Posterior vena cava (tissue), 2 donors: ENCODE results near the gene GRIK4. TPM values are rescaled to one million over a fixed set of nuclear protein-coding genes. Genes with fewer than 3 reads are reported as not detected.
"Not testable (repeated sequence)": the region's sequence is repeated elsewhere in the genome, so short reads cannot be mapped to it uniquely, and the experiment has no call there.

Experiments used
- DNase-seq: peaks from one replicate; pipeline ENCODE4 v3.0.0-alpha.2; 2020; ENCODE audit warnings: low spot score
- intact Hi-C, 2 donors: fragments of 100-400 bp; cut with DNase I; formaldehyde crosslinking; loops; one replicate each; pipeline versions ENCODE4 v1.14.1 to v1.14.2; 2022 to 2023
- total RNA-seq, 2 donors: library from RNA; stranded (reverse); fragmentation: NEBNext Ultra II Directional; extraction: Animal tissue kit (Norgen Biotek cat#: 25700); gene quantifications; one replicate each; pipeline ENCODE4 v1.2.1, GENCODE V29; 2021
- donor health status: DM: yes; HTN: yes; CAD: no.
- donor health status: DM: yes; HTN: yes; CAD: no.

GRIK4 gene
- total RNA-seq, 2 donors from 2014 or later = 0.19 TPM; not detected in 1

- no peak for DNase-seq
- intact Hi-C loops = no loop called here
These were observed 228.8 kb downstream of the GRIK4 start for GRCh38 chr11:120740380-120740779.

- intact Hi-C loops = no loop called here
- DNase-seq = no peak
These were observed 232.8 kb downstream of the GRIK4 start for GRCh38 chr11:120744016-120744994.

DNA sequence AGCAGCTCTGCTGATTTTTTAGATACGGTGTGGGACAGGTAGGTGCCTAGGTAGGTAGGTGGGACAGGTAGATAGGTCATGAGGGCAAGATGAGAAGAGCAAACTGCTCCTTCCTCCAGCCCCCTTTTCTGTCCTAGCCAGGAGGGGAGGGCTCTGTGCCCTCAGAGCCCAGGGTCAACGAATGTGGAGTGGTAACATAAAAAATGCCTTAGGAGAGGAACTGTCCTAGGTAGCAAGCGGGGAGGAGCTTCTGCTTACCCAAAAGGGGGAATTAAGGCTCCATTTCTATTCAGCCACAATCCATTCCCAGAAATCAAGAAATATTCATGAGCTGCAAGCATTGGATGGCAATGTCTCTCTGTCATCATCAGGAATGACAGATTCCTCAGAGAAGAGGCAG, 234.8 kb downstream of the GRIK4 start:
- no peak for DNase-seq

GRCh38 chr11:120746836-120747609, 235.5 kb downstream of the GRIK4 start:
- no peak for DNase-seq

More for the DNA sequence above, 234.8 kb downstream of the GRIK4 start:
- intact Hi-C loops = no loop called here

GRCh38 chr11:120747850-120748814, 236.6 kb downstream of the GRIK4 start:
- intact Hi-C loops = no loop called here
- DNase-seq = no peak

More at GRCh38 chr11:120746836-120747609, 235.5 kb downstream of the GRIK4 start:
- intact Hi-C loops = no loop called here

DNA sequence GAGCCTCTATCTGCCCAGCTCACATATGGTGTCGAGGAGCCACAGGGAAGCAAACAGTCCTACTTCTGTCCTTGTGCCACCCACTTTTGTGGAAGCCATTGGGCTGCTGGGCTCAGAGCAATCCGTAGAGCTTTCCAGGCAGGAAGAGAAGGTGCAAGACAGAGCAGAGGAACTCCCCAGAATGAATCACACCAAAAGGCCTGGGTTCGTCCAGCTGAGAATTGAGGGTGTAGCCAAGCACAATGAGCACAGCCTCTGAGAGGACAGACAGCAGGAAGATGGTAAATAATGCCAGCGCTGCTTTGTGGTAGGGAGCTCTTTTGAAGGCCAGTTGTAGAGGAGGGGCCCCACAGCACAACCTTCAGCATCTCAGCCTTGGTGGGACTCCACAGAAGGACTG, 237.8 kb downstream of the GRIK4 start:
- intact Hi-C loops = no loop called here

DNA sequence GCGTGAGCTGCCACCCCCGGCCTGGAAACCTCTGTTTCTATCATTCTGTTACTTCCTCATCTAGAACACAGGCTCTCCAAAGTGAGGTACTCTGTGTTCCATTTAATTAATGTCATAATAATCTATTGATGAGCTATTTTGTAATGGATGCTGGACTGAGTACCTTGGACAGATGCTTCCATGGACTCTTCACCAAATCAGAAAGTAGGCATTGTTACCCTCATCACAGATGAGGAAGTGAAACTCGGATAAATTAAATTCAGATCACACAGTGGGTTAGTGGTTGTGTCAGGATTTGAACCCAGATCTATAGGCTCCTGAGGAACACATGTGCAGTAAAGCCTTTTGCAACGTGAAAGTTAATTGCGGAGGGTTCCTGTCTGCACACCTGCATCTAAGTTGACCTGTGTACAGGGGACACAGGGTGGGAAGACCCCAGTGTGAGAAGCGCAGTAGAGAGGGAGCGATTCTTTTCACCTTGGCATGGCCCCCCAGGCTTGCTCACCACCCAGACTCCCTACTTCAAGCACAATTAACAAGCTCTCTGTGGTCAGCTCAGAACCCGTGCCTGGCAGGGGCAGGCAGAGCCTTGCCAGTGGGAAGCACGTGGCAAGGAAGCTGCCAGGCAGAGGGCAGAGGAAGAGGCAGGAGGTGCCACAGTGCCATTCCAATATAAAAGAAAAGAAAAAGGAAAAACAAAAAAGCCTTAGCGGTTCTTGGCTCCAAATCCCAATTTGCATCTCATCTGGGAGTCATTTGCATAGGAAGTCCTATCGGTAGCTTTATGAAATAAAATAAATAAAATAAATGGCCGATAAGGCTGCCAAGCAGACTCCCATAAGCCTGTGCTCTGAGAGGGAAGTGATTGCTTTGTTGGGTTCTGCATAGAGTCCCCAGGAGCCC, 239.3 kb downstream of the GRIK4 start:
- no peak for DNase-seq
- intact Hi-C loops = no loop called here

More for the DNA sequence above, 237.8 kb downstream of the GRIK4 start:
- no peak for DNase-seq

- no peak for DNase-seq
These were observed 240.0 kb downstream of the GRIK4 start for GRCh38 chr11:120751550-120751949.

GRCh38 chr11:120752668-120753067, 241.1 kb downstream of the GRIK4 start:
- no peak for DNase-seq
- intact Hi-C loops = no loop called here

More at GRCh38 chr11:120751550-120751949, 240.0 kb downstream of the GRIK4 start:
- intact Hi-C loops = no loop called here

GRCh38 chr11:120756931-120757330, 245.4 kb downstream of the GRIK4 start:
- no peak for DNase-seq
- intact Hi-C loops = no loop called here

DNA sequence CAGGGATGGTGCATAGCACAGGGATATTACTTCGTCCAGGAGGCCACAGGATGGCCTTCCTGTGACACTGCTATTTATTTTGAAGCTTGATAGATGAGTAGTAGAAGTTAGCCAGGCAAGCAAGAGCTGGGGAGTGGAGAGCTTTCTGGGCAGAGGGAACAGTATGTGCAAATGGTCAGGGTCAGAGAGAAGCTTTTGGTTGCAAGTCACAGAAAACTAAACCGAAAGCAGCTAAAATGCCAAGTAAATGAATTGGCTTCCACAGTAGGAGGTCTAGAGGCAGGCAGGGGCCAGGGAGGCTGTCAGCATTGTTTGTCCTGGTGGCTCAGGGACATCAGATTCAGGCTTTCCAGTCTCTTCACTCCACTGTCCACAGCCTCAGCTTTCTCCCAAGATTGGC, 247.5 kb downstream of the GRIK4 start:
- intact Hi-C loops = no loop called here
- DNase-seq = no peak

- intact Hi-C loops, DNase-seq: not testable (repeated sequence)
These were observed 254.2 kb downstream of the GRIK4 start for GRCh38 chr11:120765710-120766109.

- intact Hi-C loops = no loop called here
- DNase-seq = no peak
These were observed 254.8 kb downstream of the GRIK4 start for GRCh38 chr11:120766318-120766717.

DNA sequence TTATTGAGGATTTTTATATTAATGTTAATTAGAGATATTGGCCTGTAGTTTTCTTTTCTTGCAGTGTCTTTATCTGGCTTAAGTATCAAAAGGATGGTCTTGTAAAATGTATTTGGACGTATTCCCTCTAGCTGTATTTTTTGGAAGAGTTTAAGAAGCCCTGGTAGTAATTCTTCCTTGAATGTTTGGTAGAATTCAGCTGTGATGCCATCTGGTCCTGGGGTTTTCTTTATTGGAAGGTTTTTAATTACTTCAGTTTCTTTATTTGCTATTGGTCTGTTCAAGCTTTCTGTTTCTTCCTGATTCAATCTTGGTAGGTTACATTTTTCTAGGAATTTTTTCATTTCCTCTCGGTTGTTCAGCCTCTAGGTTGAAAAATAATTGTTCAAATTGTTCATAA, 257.4 kb downstream of the GRIK4 start:
- intact Hi-C loops = no loop called here
- DNase-seq = no peak

DNA sequence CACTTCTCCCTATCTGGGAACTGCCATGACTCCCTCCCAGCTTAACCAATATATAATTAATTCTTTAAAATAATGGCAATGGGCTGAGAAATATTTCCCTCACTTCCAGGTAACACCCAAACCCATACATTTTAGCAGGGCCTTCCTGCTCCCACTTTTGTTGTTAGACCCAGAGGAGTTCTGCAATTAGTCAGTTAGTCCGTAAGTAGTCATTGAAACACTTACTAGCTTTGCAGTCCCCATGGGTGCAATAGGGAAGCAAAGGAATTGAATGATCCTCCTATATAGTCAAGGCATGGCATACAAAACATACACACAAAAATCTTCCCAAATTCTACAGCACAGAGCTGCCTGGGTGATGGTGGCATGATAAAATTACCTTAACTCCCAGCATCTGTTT, 258.4 kb downstream of the GRIK4 start:
- no peak for DNase-seq
- intact Hi-C loops = no loop called here

- intact Hi-C loops = no loop called here
- no peak for DNase-seq
These were observed 260.1 kb downstream of the GRIK4 start for GRCh38 chr11:120771551-120772060.

GRCh38 chr11:120773501-120774031, 262.0 kb downstream of the GRIK4 start:
- no peak for DNase-seq

More at GRCh38 chr11:120773501-120774031, 262.0 kb downstream of the GRIK4 start:
- intact Hi-C loops = no loop called here
